Testis (tissue), 3 donors: ENCODE measurements around the gene KDM6A. TPM values are rescaled to one million over a fixed set of nuclear protein-coding genes. Genes with fewer than 3 reads are reported as not detected.
"Not testable (repeated sequence)": the region's sequence is repeated elsewhere in the genome, so short reads cannot be mapped to it uniquely, and the experiment has no call there.

ENCODE experiments used
- DNase-seq: peaks from one replicate; pipeline ENCODE4 v3.0.0-alpha.2; 2019
- H3K27ac ChIP-seq, 2 donors: fragments of 200-600 bp; sonication (generic); one replicate each; pipeline ENCODE4 v1.5.1; 2019
- H3K27me3 ChIP-seq: fragments of 200-600 bp; sonication (generic); one replicate; pipeline ENCODE4 v1.5.1; 2019
- H3K36me3 ChIP-seq: fragments of 200-600 bp; sonication (generic); one replicate; pipeline ENCODE4 v1.5.1; 2017; ENCODE audit warnings: low read depth; ENCODE audit errors: missing control alignments
- H3K4me1 ChIP-seq: fragments of 200-600 bp; sonication (generic); one replicate; pipeline ENCODE4 v1.5.1; 2019
- H3K4me3 ChIP-seq, 2 donors: fragments of 200-600 bp; sonication (generic); one replicate each; pipeline ENCODE4 v1.5.1; 2017 to 2019
- H3K9me3 ChIP-seq: fragments of 200-600 bp; sonication (generic); one replicate; pipeline ENCODE4 v1.5.1; 2017
- CTCF ChIP-seq, 3 experiments: fragments of 450-650 bp in 2 of 3; fragments of 200-600 bp in 1 of 3; sonication (generic) in 1 of 3; IDR thresholded peaks; one replicate each; pipeline ENCODE4 v1.5.1; 2016 to 2019; ENCODE audit warnings: antibody characterized with exemption in 3 of 3, mild to moderate bottlenecking in 2 of 3, moderate library complexity in 1 of 3
- POLR2A ChIP-seq: fragments of 450-650 bp; IDR thresholded peaks from one replicate; pipeline ENCODE4 v1.6.1; 2017; ENCODE audit warnings: antibody characterized with exemption, mild to moderate bottlenecking, moderate library complexity
- WGBS, 2 donors: methylation state at CpG; one replicate each; pipeline ENCODE4 v1.1.5; 2018; 5-methylcytosine and 5-hydroxymethylcytosine counted together
- intact Hi-C: fragments of 100-400 bp; cut with DNase I; formaldehyde crosslinking; loops from one replicate; pipeline ENCODE4 v1.15.1; 2023; ENCODE audit warnings: low total_unique reads
- polyA plus RNA-seq: library from polyadenylated mRNA; stranded (reverse); fragments of 350-450 nt; fragmentation: Illumina TruSeq; extraction: RNeasy Lipid Tissue Mini Kit (QIAGEN cat#74804); gene quantifications from one replicate; pipeline ENCODE4 v1.2.3, GENCODE V29; 2014; ENCODE audit warnings: low read depth, low replicate concordance; ENCODE audit not compliant: insufficient read depth
- total RNA-seq, 2 donors: library from RNA; depleted of rRNA; stranded (reverse); fragments of >200 nt; gene quantifications; one replicate each; pipeline ENCODE4 v1.2.3, GENCODE V29; 2016

KDM6A gene
- total and polyA plus RNA-seq, 3 donors from 2014 or later, result 27.2 to 57.7 (median 56.7) TPM

GRCh38 chrX:44948406-44948805 lies 75.4 kb downstream of the KDM6A start:
- TF ChIP-seq POLR2A (no peak), CTCF (IDR thresholded peaks at IDR 0.05) (no peak)
- no peaks in the 10 kb centered on the region for H3K9me3 ChIP-seq
- 85 to 89% methylated on average over 2 of the region's 2 CpGs for WGBS, 2 donors
- no peak overlapping the region for H3K27ac ChIP-seq
- H3K27me3 ChIP-seq, result no peaks in the 10 kb centered on the region
- intact Hi-C loops, result no loop called here
- DNase-seq, result no peak
- H3K4me3 ChIP-seq, result no peak overlapping the region
- peaks cover 4% of the 10 kb centered on the region for H3K4me1 ChIP-seq
- no peaks in the 10 kb centered on the region for H3K36me3 ChIP-seq

GRCh38 chrX:44949125-44949524 lies 76.1 kb downstream of the KDM6A start:
- H3K27me3 ChIP-seq, result no peaks in the 10 kb centered on the region
- no peaks in the 10 kb centered on the region for H3K36me3 ChIP-seq
- no peak overlapping the region for H3K4me3 ChIP-seq
- intact Hi-C loops, result no loop called here
- no peak overlapping the region for H3K27ac ChIP-seq
- TF ChIP-seq CTCF (IDR thresholded peaks at IDR 0.05), result no peak
- no peak for TF ChIP-seq POLR2A
- 41 to 53% methylated on average over 4 to 8 of the region's 8 CpGs for WGBS, 2 donors
- no peaks in the 10 kb centered on the region for H3K9me3 ChIP-seq
- DNase-seq, result no peak
- H3K4me1 ChIP-seq, result peaks cover 4% of the 10 kb centered on the region

- H3K27me3 ChIP-seq, H3K36me3 ChIP-seq, DNase-seq, H3K4me1 ChIP-seq, H3K9me3 ChIP-seq, H3K27ac ChIP-seq, H3K4me3 ChIP-seq, intact Hi-C loops: not testable (repeated sequence)
- 36 to 64% methylated on average over 9 of the region's 9 CpGs for WGBS, 2 donors
Measured at GRCh38 chrX:44950471-44951366, 77.7 kb downstream of the KDM6A start.

- Histone ChIP-seq H3K4me1 (peaks cover 4% of the 10 kb centered on the region), H3K27me3 (no peaks in the 10 kb centered on the region), H3K36me3 (no peaks in the 10 kb centered on the region), H3K27ac (no peak overlapping the region), H3K9me3 (no peaks in the 10 kb centered on the region), H3K4me3 (no peak overlapping the region)
- WGBS, 2 donors, result 47 to 63% methylated on average over 2 of the region's 2 CpGs
- intact Hi-C loops, result no loop called here
- TF ChIP-seq CTCF (IDR thresholded peaks at IDR 0.05) (no peak), POLR2A (no peak)
- no peak for DNase-seq
Measured at GRCh38 chrX:44951572-44952067, 78.6 kb downstream of the KDM6A start.

- DNase-seq, result no peak
- Histone ChIP-seq H3K36me3 (no peaks in the 10 kb centered on the region), H3K27ac (no peak overlapping the region), H3K27me3 (no peaks in the 10 kb centered on the region), H3K4me3 (no peak overlapping the region), H3K4me1 (peaks cover 4% of the 10 kb centered on the region), H3K9me3 (no peaks in the 10 kb centered on the region)
- TF ChIP-seq CTCF (IDR thresholded peaks at IDR 0.05), result no peak
- no peak for TF ChIP-seq POLR2A
- intact Hi-C loops, result no loop called here
- WGBS, 2 donors, result 95% methylated on average over 19 of the region's 19 CpGs
Measured at GRCh38 chrX:44952329-44953027, 79.5 kb downstream of the KDM6A start.
